ENCODE data around the gene ADCY1. TPM values are rescaled to one million over a fixed set of nuclear protein-coding genes. Genes with fewer than 3 reads are reported as not detected.

Gene ADCY1
- polyA plus RNA-seq, 1 experiment: 0.26 TPM

DNA sequence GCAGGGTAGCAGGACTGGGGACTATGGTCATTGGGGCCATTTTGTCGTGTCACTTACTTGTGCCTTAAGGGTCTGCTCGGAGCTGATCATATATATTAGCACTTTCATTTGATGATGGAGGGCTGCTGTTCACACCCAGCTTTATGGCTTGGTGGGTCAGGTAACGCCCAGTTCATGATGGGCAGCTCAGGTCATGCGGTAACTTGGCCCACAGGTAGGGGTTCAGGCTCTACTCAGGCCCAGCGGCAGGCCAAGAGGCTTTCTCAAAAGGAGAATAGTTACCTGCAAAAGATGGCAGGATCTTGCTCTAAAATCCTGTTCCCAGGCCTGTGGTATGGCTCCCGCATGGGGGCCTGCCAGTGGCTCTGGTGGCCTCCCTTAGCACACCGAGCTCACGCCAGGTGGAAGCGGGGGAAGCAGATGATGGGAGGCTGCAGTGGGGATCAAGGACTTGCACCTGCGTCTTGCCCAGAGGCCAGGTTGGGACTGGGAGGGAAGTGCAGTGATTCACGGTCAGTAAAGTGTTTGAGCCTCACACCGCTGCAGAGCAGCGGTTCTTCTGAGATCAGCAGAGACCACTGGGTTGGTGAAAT lies 109.5 kb downstream of the ADCY1 start:
- ChIA-PET CTCF (interaction anchor here (1.1 kb wide), 1 partner anchor 20 kb away, joined by 3 read pairs; no protein-coding TSS in a partner anchor), POLR2A (no interaction called here)
- H3K36me3 ChIP-seq (ENCODE audit: control insufficient read depth, insufficient read depth, low read length): no peaks in the 10 kb centered on the region
- no peak for DNase-seq (ENCODE audit: low read depth)
- no peaks in the 10 kb centered on the region for H3K27me3 ChIP-seq (ENCODE audit: control insufficient read depth, insufficient read depth, low read length)
- H3K4me3 ChIP-seq (ENCODE audit: low read depth, low read length): no peak overlapping the region
- TF ChIP-seq, protein P1, sequence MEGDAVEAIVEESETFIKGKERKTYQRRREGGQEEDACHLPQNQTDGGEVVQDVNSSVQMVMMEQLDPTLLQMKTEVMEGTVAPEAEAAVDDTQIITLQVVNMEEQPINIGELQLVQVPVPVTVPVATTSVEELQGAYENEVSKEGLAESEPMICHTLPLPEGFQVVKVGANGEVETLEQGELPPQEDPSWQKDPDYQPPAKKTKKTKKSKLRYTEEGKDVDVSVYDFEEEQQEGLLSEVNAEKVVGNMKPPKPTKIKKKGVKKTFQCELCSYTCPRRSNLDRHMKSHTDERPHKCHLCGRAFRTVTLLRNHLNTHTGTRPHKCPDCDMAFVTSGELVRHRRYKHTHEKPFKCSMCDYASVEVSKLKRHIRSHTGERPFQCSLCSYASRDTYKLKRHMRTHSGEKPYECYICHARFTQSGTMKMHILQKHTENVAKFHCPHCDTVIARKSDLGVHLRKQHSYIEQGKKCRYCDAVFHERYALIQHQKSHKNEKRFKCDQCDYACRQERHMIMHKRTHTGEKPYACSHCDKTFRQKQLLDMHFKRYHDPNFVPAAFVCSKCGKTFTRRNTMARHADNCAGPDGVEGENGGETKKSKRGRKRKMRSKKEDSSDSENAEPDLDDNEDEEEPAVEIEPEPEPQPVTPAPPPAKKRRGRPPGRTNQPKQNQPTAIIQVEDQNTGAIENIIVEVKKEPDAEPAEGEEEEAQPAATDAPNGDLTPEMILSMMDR (IDR thresholded peaks at IDR 0.05; ENCODE audit: insufficient read depth, low read depth, low read length): no peak

GRCh38 chr7:45684910-45685618 lies 110.9 kb downstream of the ADCY1 start:
- Histone ChIP-seq H3K36me3 (ENCODE audit: control insufficient read depth, insufficient read depth, low read length) (no peaks in the 10 kb centered on the region), H3K27me3 (ENCODE audit: control insufficient read depth, insufficient read depth, low read length) (no peaks in the 10 kb centered on the region), H3K4me3 (ENCODE audit: low read depth, low read length) (no peak overlapping the region)
- ChIA-PET POLR2A (no interaction called here), CTCF (interaction anchor here (0.7 to 2.0 kb wide), 3 partner anchors 20 to 438 kb away, joined by 3 to 6 read pairs (median 3); no protein-coding TSS in a partner anchor)
- TF ChIP-seq, protein P1 (IDR thresholded peaks at IDR 0.05; ENCODE audit: insufficient read depth, low read depth, low read length): no peak
- no peak for DNase-seq (ENCODE audit: low read depth)

- ChIA-PET CTCF (interaction anchor here (1.2 to 2.0 kb wide), 2 partner anchors 20 to 22 kb away, joined by 3 to 6 read pairs; no protein-coding TSS in a partner anchor), POLR2A (no interaction called here)
- no peaks in the 10 kb centered on the region for H3K27me3 ChIP-seq (ENCODE audit: control insufficient read depth, insufficient read depth, low read length)
Observed at GRCh38 chr7:45685619-45686240, 111.6 kb downstream of the ADCY1 start.

DNA sequence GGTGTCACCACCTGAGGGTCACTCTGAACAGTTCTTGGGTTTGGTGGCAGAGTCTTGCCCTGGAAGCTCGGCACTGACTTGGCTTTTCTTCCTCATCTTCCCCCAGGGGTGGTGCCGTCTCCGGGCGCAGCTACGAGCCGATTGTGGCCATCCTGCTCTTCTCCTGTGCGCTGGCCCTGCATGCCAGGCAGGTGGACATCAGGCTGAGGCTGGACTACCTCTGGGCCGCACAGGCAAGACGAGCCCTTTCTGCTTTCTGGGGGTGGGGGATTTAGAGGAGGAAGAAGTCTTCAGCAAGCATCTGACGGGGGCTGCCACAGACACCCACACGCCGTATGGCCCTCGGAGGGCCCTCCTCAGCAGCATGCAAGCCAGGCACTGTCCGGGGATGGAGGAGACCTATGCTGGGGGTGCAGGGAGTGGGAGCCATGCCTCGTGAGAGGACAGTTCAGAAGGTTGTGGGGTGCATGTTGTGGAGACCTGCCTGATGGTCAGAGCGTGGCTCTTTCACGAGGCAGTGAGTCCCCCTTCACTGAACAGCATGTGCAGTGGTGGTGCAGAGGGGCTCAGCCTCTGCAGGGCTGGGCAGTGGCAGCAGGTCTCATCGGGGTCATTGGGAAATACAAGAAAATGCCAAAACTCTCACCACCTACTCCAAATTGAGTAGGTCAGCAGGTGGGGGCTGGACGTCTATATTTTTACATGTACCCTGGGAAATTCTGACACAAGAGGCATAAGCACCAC lies 112.4 kb downstream of the ADCY1 start:
- POLR2A ChIA-PET: interaction anchor here (0.6 kb wide), 1 partner anchor 309 kb away, joined by 5 read pairs; no protein-coding TSS in a partner anchor
- no peaks in the 10 kb centered on the region for H3K27me3 ChIP-seq (ENCODE audit: control insufficient read depth, insufficient read depth, low read length)
- DNase-seq (ENCODE audit: low read depth): no peak
- CTCF ChIA-PET: interaction anchor here (2.0 kb wide), 1 partner anchor 23 kb away, joined by 6 read pairs; no protein-coding TSS in a partner anchor
- H3K4me3 ChIP-seq (ENCODE audit: low read depth, low read length): no peak overlapping the region
- no peaks in the 10 kb centered on the region for H3K36me3 ChIP-seq (ENCODE audit: control insufficient read depth, insufficient read depth, low read length)
- TF ChIP-seq, protein P1 (IDR thresholded peaks at IDR 0.05; ENCODE audit: insufficient read depth, low read depth, low read length): no peak

More at GRCh38 chr7:45685619-45686240, 111.6 kb downstream of the ADCY1 start:
- no peak for DNase-seq (ENCODE audit: low read depth)
- H3K36me3 ChIP-seq (ENCODE audit: control insufficient read depth, insufficient read depth, low read length): no peaks in the 10 kb centered on the region
- no peak overlapping the region for H3K4me3 ChIP-seq (ENCODE audit: low read depth, low read length)
- TF ChIP-seq, protein P1 (IDR thresholded peaks at IDR 0.05; ENCODE audit: insufficient read depth, low read depth, low read length): no peak

All from BJ (cell line).